HepG2 (cell line): ENCODE measurements around the gene RAB3GAP1. TPM values are rescaled to one million over a fixed set of nuclear protein-coding genes. Genes with fewer than 3 reads are reported as not detected.
A peak's percentile ranks its signal among the peaks of the same experiment; 100 is the strongest.

Experiments
- ATAC-seq: fragments of 200-7000 bp; cut with Tn5 transposase; 3 replicates; pipeline ENCODE4 v1.9.1; 2020; ENCODE audit warnings: mild to moderate bottlenecking, moderate library complexity
- BruUV-seq: library from RNA; stranded (reverse); fragments of 400-500 nt; replicated peaks from 2 replicates; lab custom pipeline; 2021; lab: Mats Ljungman, UMichigan
- CTCF ChIA-PET: fragments of 300-600 bp; formaldehyde crosslinking; extraction: SDS; loops from one replicate; lab custom pipeline; 2021; ENCODE audit warnings: low total read pairs, inconsistent platforms, low intra/inter-chr PET ratio; lab: Yijun Ruan, JAX
- POLR2A ChIA-PET: fragments of 350-600 bp; sonication (Branson Sonifier 250); formaldehyde crosslinking; loops from one replicate; lab custom pipeline; 2020; ENCODE audit warnings: antibody characterized with exemption, inconsistent platforms; lab: Yijun Ruan, JAX
- DNase-seq: peaks from one replicate; pipeline ENCODE4 v3.0.0-alpha.2; 2015; ENCODE audit warnings: low spot score
- FAIRE-seq: peaks from 3 replicates; lab custom pipeline; 2011; peaks lifted over from hg19 to GRCh38; lab: Jason Lieb, UNC
- H2AFZ ChIP-seq: one replicate; pipeline ENCODE4 v1.6.1; 2011; ENCODE audit warnings: low read length, inconsistent platforms
- H3K27ac ChIP-seq: fragments of 300-600 bp; 3 replicates; pipeline ENCODE4 v1.8.0; 2011; ENCODE audit warnings: mixed run types, mild to moderate bottlenecking, mixed read lengths, low read length, inconsistent platforms; ENCODE audit not compliant: insufficient read depth; ENCODE audit errors: extremely low read length
- H3K27me3 ChIP-seq, 2 experiments: fragments of 200-600 bp in 1 of 2; 2 replicates in 1 of 2; 3 replicates in 1 of 2; pipeline versions ENCODE4 v1.6.0 to v1.8.0; 2011; ENCODE audit warnings: low read length in 2 of 2, mild to moderate bottlenecking in 2 of 2, moderate library complexity in 2 of 2, inconsistent platforms in 1 of 2; ENCODE audit not compliant: insufficient read depth in 2 of 2, control insufficient read depth in 1 of 2
- H3K36me3 ChIP-seq, 2 experiments: fragments of 200-600 bp in 1 of 2; replicated peaks in 1 of 2; 2 replicates in 1 of 2; 3 replicates in 1 of 2; pipeline versions ENCODE4 v1.5.1 to v1.8.0; 2011; ENCODE audit warnings: low read length in 2 of 2, inconsistent platforms in 1 of 2; ENCODE audit not compliant: insufficient read depth in 2 of 2, control insufficient read depth in 1 of 2
- H3K4me1 ChIP-seq: 2 replicates; pipeline ENCODE4 v1.5.1; 2012; ENCODE audit warnings: low read length, inconsistent platforms; ENCODE audit not compliant: insufficient read depth
- H3K4me2 ChIP-seq: 2 replicates; pipeline ENCODE4 v1.6.0; 2011; ENCODE audit warnings: low read depth, low read length, inconsistent platforms
- H3K4me3 ChIP-seq, 3 experiments: fragments of 200-600 bp in 1 of 3; sonication (generic), shearing (Covaris generic) in 1 of 3; replicated peaks in 1 of 3; 2 replicates each; pipeline ENCODE4 v1.5.1; 2011 to 2016; ENCODE audit warnings: low read length in 3 of 3, inconsistent platforms in 2 of 3, low read depth in 2 of 3, mild to moderate bottlenecking in 2 of 3, control low read depth in 1 of 3, mixed read lengths in 1 of 3; ENCODE audit not compliant: insufficient read depth in 1 of 3
- H3K79me2 ChIP-seq: one replicate; pipeline ENCODE4 v1.6.1; 2011; ENCODE audit warnings: low read length, inconsistent platforms; ENCODE audit not compliant: insufficient read depth
- H3K9ac ChIP-seq: 2 replicates; pipeline ENCODE4 v1.6.0; 2011; ENCODE audit warnings: mild to moderate bottlenecking, low read depth, low read length, inconsistent platforms; ENCODE audit not compliant: insufficient read depth
- H3K9me3 ChIP-seq: 2 replicates; pipeline ENCODE4 v1.5.1; 2012; ENCODE audit warnings: mild to moderate bottlenecking, low read length
- H4K20me1 ChIP-seq: 2 replicates; pipeline ENCODE4 v1.6.0; 2011; ENCODE audit warnings: inconsistent platforms, mild to moderate bottlenecking, low read length, moderate library complexity; ENCODE audit not compliant: insufficient read depth
- BORCS8-MEF2B ChIP-seq: sonication (generic); formaldehyde crosslinking; IDR thresholded peaks from 2 replicates; pipeline ENCODE4 v1.8.0; 2022; ENCODE audit warnings: mild to moderate bottlenecking, missing genetic modification reagents
- CBX2 ChIP-seq, 2 experiments: fragments of 200-600 bp in 1 of 2; sonication (generic); formaldehyde crosslinking in 1 of 2; IDR thresholded peaks; 2 replicates each; pipeline versions ENCODE4 v1.7.0 to v1.8.1; 2018 to 2022; ENCODE audit warnings: low read depth in 2 of 2, low read length in 1 of 2, mild to moderate bottlenecking in 1 of 2, missing genetic modification reagents in 1 of 2
- RBM22 ChIP-seq: fragments of 200-400 bp; formaldehyde crosslinking; optimal IDR thresholded peaks from 2 replicates; pipeline ENCODE3; 2017; ENCODE audit warnings: mild to moderate bottlenecking, low read length, moderate library complexity
- SAFB2 ChIP-seq: sonication (generic); formaldehyde crosslinking; IDR thresholded peaks from 2 replicates; pipeline ENCODE4 v1.5.1; 2020; ENCODE audit warnings: missing genetic modification reagents, low read depth, mild to moderate bottlenecking, borderline replicate concordance
- U2AF1 ChIP-seq: fragments of 200-400 bp; formaldehyde crosslinking; optimal IDR thresholded peaks from 2 replicates; pipeline ENCODE3; 2017; ENCODE audit warnings: mild to moderate bottlenecking, low read depth, low read length
- WGBS: methylation state at CpG from one replicate; pipeline ENCODE4 v1.1.6; 2017; ENCODE audit warnings: low lambda C conversion rate; 5-methylcytosine and 5-hydroxymethylcytosine counted together
- in situ Hi-C: cut with HindIII; loops from 2 replicates; pipeline ENCODE4 v1.10.0; 2017; ENCODE audit warnings: low pct_unique_long_range_greater_than_20kb; ENCODE audit not compliant: extremely low pct_ligation_motif_present
- intact Hi-C: fragments of 100-400 bp; cut with micrococcal nuclease; formaldehyde crosslinking; loops from one replicate; pipeline ENCODE4 v1.10.0; 2022; ENCODE audit not compliant: unreplicated experiment
- polyA plus RNA-seq, 8 experiments: library from polyadenylated mRNA; depleted of rRNA in 3 of 8; stranded (reverse) in 7 of 8; unstranded in 1 of 8; fragments of >200 nt; fragmentation: Illumina TruSeq in 4 of 8; extraction: Trizol in 4 of 8; gene quantifications; 2 replicates each; pipeline versions ENCODE4 v1.2.1 to v1.2.3, GENCODE V29; 2011 to 2016; ENCODE audit warnings: low read depth in 4 of 8, missing spikeins in 1 of 8, mixed read lengths in 1 of 8; ENCODE audit not compliant: insufficient read depth in 1 of 8
- total RNA-seq, 5 experiments: library from RNA; depleted of rRNA; stranded (reverse); fragments of >200 nt; fragmentation: Illumina TruSeq; extraction: Trizol; gene quantifications; 2 replicates each; pipeline ENCODE4 v1.2.3, GENCODE V29; 2016; ENCODE audit warnings: low read depth in 1 of 5
- TF ChIP-seq, protein P1 (sequence below): sonication (generic); formaldehyde crosslinking; IDR thresholded peaks from 2 replicates; pipeline ENCODE4 v1.8.0; 2022; ENCODE audit warnings: mild to moderate bottlenecking, missing genetic modification reagents
- TF ChIP-seq, protein P2 (sequence below): sonication (generic); formaldehyde crosslinking; IDR thresholded peaks from one replicate; pipeline ENCODE4 v1.5.1; 2020; ENCODE audit warnings: mild to moderate bottlenecking, missing genetic modification reagents; ENCODE audit errors: not compliant biosample characterization

RAB3GAP1 gene
- total and polyA plus RNA-seq, 2 of the 13 experiments (the other 11 are each of a cell fraction or from before 2014, with no cell fraction given) = 15.2 to 48.8 TPM

DNA sequence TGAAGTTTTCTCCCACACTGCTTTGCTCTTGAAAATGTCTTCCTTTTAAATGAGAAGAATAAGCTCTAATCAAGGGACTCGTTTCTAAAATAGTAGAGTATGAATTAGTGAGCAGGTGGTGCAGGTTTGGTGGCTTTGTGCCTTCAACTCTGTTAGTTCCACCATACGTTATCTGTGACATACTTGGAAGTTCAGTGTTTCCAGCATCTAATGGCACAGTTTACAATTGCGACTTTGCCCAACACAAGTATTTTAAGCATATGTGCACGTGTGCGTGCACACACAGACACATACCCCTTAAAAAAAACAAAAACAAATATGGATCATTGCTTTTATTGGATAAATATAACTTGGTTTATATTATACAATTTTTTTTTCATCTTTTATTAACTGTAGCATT is 111.8 kb downstream of the RAB3GAP1 start (continued):
- no peak for TF ChIP-seq RBM22
- no peak for TF ChIP-seq BORCS8-MEF2B

DNA sequence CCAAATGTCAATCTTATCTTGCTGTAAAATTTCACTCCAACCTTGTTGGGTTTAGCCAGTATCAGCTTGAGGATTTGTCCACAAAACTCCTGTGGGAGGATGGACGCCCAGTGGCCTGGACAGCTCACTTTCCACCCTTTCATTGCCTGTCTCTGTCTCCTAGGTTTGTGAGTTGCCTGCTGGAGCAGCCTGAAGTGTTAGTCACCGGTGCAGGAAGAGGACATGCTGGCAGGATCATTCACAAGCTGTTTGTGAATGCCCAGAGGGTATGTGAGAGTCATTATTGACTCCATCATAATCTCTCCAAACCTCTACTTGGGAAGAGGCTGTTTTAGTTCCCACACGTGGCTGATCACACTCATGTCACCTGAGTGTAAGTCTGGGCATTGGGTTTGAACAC is 112.3 kb downstream of the RAB3GAP1 start:
- no peaks in the 10 kb centered on the region for H4K20me1 ChIP-seq
- TF ChIP-seq U2AF1 = no peak
- TF ChIP-seq CBX2 (IDR thresholded peaks at IDR 0.05; ENCODE audit: low read depth, low read length) = no peak
- no peak for TF ChIP-seq CBX2 (CRISPR knock-in tag; IDR thresholded peaks at IDR 0.05; ENCODE audit: low read depth)
- TF ChIP-seq, protein P1, sequence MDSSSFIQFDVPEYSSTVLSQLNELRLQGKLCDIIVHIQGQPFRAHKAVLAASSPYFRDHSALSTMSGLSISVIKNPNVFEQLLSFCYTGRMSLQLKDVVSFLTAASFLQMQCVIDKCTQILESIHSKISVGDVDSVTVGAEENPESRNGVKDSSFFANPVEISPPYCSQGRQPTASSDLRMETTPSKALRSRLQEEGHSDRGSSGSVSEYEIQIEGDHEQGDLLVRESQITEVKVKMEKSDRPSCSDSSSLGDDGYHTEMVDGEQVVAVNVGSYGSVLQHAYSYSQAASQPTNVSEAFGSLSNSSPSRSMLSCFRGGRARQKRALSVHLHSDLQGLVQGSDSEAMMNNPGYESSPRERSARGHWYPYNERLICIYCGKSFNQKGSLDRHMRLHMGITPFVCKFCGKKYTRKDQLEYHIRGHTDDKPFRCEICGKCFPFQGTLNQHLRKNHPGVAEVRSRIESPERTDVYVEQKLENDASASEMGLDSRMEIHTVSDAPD = no peak
- TF ChIP-seq RBM22 = peak; percentile 15
- TF ChIP-seq, protein P2, sequence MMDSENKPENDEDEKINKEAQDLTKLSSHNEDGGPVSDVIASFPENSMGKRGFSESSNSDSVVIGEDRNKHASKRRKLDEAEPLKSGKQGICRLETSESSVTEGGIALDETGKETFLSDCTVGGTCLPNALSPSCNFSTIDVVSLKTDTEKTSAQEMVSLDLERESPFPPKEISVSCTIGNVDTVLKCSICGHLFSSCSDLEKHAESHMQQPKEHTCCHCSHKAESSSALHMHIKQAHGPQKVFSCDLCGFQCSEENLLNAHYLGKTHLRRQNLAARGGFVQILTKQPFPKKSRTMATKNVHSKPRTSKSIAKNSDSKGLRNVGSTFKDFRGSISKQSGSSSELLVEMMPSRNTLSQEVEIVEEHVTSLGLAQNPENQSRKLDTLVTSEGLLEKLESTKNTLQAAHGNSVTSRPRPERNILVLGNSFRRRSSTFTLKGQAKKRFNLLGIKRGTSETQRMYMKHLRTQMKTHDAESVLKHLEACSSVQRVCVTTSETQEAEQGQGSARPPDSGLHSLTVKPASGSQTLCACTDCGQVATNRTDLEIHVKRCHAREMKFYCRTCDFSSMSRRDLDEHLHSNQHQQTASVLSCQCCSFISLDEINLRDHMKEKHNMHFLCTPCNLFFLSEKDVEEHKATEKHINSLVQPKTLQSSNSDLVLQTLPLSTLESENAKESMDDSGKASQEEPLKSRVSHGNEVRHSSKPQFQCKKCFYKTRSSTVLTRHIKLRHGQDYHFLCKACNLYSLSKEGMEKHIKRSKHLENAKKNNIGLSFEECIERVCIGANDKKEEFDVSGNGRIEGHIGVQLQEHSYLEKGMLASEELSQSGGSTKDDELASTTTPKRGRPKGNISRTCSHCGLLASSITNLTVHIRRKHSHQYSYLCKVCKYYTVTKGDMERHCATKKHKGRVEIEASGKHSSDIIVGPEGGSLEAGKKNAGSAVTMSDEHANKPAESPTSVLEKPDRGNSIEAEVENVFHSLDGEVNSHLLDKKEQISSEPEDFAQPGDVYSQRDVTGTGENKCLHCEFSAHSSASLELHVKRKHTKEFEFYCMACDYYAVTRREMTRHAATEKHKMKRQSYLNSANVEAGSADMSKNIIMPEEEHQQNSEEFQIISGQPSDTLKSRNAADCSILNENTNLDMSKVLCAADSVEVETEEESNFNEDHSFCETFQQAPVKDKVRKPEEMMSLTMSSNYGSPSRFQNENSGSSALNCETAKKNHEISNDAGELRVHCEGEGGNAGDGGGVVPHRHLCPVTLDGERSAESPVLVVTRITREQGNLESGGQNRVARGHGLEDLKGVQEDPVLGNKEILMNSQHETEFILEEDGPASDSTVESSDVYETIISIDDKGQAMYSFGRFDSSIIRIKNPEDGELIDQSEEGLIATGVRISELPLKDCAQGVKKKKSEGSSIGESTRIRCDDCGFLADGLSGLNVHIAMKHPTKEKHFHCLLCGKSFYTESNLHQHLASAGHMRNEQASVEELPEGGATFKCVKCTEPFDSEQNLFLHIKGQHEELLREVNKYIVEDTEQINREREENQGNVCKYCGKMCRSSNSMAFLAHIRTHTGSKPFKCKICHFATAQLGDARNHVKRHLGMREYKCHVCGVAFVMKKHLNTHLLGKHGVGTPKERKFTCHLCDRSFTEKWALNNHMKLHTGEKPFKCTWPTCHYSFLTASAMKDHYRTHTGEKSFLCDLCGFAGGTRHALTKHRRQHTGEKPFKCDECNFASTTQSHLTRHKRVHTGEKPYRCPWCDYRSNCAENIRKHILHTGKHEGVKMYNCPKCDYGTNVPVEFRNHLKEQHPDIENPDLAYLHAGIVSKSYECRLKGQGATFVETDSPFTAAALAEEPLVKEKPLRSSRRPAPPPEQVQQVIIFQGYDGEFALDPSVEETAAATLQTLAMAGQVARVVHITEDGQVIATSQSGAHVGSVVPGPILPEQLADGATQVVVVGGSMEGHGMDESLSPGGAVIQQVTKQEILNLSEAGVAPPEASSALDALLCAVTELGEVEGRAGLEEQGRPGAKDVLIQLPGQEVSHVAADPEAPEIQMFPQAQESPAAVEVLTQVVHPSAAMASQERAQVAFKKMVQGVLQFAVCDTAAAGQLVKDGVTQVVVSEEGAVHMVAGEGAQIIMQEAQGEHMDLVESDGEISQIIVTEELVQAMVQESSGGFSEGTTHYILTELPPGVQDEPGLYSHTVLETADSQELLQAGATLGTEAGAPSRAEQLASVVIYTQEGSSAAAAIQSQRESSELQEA (CRISPR knock-in tag) = no peak
- no peak for TF ChIP-seq SAFB2 (CRISPR knock-in tag)
- in situ Hi-C loops (no loop called here), intact Hi-C loops (no loop called here)
- ChIA-PET CTCF (no interaction called here), POLR2A (no interaction called here)
- DNase-seq (no peak), FAIRE-seq (no peak), ATAC-seq (no peak)
- H3K9ac ChIP-seq = no peak overlapping the region
- no peaks in the 10 kb centered on the region for H3K79me2 ChIP-seq
- H3K4me3 ChIP-seq = no peak overlapping the region
- H3K27me3 ChIP-seq = no peaks in the 10 kb centered on the region
- H3K36me3 ChIP-seq = peaks cover 25 to 67% of the 10 kb centered on the region in 2 experiments
- H3K4me1 ChIP-seq = no peaks in the 10 kb centered on the region
- no peak overlapping the region for H2AFZ ChIP-seq
- no peak overlapping the region for H3K4me2 ChIP-seq
- no peak overlapping the region for H3K27ac ChIP-seq
- no peaks in the 10 kb centered on the region for H3K9me3 ChIP-seq
- BruUV-seq = no TSS peak
- 97% methylated on average over 3 of the region's 3 CpGs for WGBS
